HepG2 (cell line): ENCODE data around the gene MIDN. TPM values are rescaled to one million over a fixed set of nuclear protein-coding genes. Genes with fewer than 3 reads are reported as not detected.

Experiments used
- DMAP1 ChIP-seq: IDR thresholded peaks from 2 replicates; pipeline ENCODE4 v1.6.1; 2016
- FOXA1 ChIP-seq, 2 experiments: fragments of 450-650 bp in 1 of 2; sonication (generic) in 1 of 2; formaldehyde crosslinking in 1 of 2; IDR thresholded peaks; 2 replicates each; pipeline versions ENCODE4 v1.4.0 to v1.6.1; 2016 to 2020; ENCODE audit warnings: missing genetic modification reagents in 1 of 2
- HNF4A ChIP-seq: sonication (generic); formaldehyde crosslinking; IDR thresholded peaks from 2 replicates; pipeline ENCODE4 v1.4.0; 2020; ENCODE audit warnings: missing genetic modification reagents
- HNRNPH1 ChIP-seq: fragments of 200-400 bp; formaldehyde crosslinking; optimal IDR thresholded peaks from 2 replicates; pipeline ENCODE3; 2017; ENCODE audit warnings: mild to moderate bottlenecking, low read depth, low read length
- KLF11 ChIP-seq: IDR thresholded peaks from 2 replicates; pipeline ENCODE4 v1.6.1; 2016; ENCODE audit warnings: missing compliant biosample characterization
- MTF2 ChIP-seq: sonication (generic); formaldehyde crosslinking; IDR thresholded peaks from 2 replicates; pipeline ENCODE4 v1.5.0; 2020; ENCODE audit warnings: missing genetic modification reagents, borderline replicate concordance
- NFKB2 ChIP-seq: sonication (generic); formaldehyde crosslinking; IDR thresholded peaks from 2 replicates; pipeline ENCODE4 v1.4.0; 2020; ENCODE audit warnings: missing genetic modification reagents, borderline replicate concordance
- RBM39 ChIP-seq: fragments of 200-400 bp; formaldehyde crosslinking; IDR thresholded peaks from one replicate; pipeline ENCODE4 v1.6.1; 2018; ENCODE audit warnings: antibody characterized with exemption, mild to moderate bottlenecking, low read depth, low read length; ENCODE audit not compliant: poor library complexity, severe bottlenecking
- SETDB1 ChIP-seq: sonication (generic); formaldehyde crosslinking; IDR thresholded peaks from 2 replicates; pipeline ENCODE4 v1.5.1; 2020; ENCODE audit warnings: missing genetic modification reagents, mild to moderate bottlenecking, borderline replicate concordance
- TRAFD1 ChIP-seq: sonication (generic); formaldehyde crosslinking; IDR thresholded peaks from 2 replicates; pipeline ENCODE4 v1.5.1; 2020; ENCODE audit warnings: missing genetic modification reagents, mild to moderate bottlenecking, borderline replicate concordance
- YEATS2 ChIP-seq: sonication (generic); formaldehyde crosslinking; IDR thresholded peaks from 2 replicates; pipeline ENCODE4 v1.4.0; 2020; ENCODE audit warnings: missing genetic modification reagents, borderline replicate concordance
- ZBTB37 ChIP-seq: sonication (generic); formaldehyde crosslinking; IDR thresholded peaks from 2 replicates; pipeline ENCODE4 v1.4.0; 2020; ENCODE audit warnings: mild to moderate bottlenecking, missing genetic modification reagents
- ZFP36L1 ChIP-seq: sonication (generic); formaldehyde crosslinking; IDR thresholded peaks from 2 replicates; pipeline ENCODE4 v1.8.0; 2022; ENCODE audit warnings: mild to moderate bottlenecking, missing genetic modification reagents, moderate library complexity
- ZFY ChIP-seq: sonication (generic); formaldehyde crosslinking; IDR thresholded peaks from 2 replicates; pipeline ENCODE4 v1.4.0; 2020; ENCODE audit warnings: missing genetic modification reagents
- ZFYVE20 ChIP-seq: sonication (generic); formaldehyde crosslinking; IDR thresholded peaks from 2 replicates; pipeline ENCODE4 v1.8.0; 2023; ENCODE audit warnings: low read depth, mild to moderate bottlenecking, moderate library complexity, missing genetic modification reagents, borderline replicate concordance
- ZHX1 ChIP-seq: sonication (generic); formaldehyde crosslinking; IDR thresholded peaks from 2 replicates; pipeline ENCODE4 v1.8.1; 2022; ENCODE audit warnings: low read depth, mild to moderate bottlenecking, missing genetic modification reagents
- ZNF30 ChIP-seq: sonication (generic); formaldehyde crosslinking; IDR thresholded peaks from 2 replicates; pipeline ENCODE4 v1.5.0; 2020; ENCODE audit warnings: mild to moderate bottlenecking, missing genetic modification reagents
- ZNF362 ChIP-seq: sonication (generic); formaldehyde crosslinking; IDR thresholded peaks from 2 replicates; pipeline ENCODE4 v1.4.0; 2020; ENCODE audit warnings: missing genetic modification reagents, mild to moderate bottlenecking, borderline replicate concordance
- ZNF674 ChIP-seq: sonication (generic); formaldehyde crosslinking; IDR thresholded peaks from 2 replicates; pipeline ENCODE4 v1.5.0; 2020; ENCODE audit warnings: low read depth, mild to moderate bottlenecking, missing genetic modification reagents
- ZNF720 ChIP-seq: sonication (generic); formaldehyde crosslinking; IDR thresholded peaks from 2 replicates; pipeline ENCODE4 v1.4.0; 2020; ENCODE audit warnings: missing genetic modification reagents
- ZNF776 ChIP-seq: sonication (generic); formaldehyde crosslinking; IDR thresholded peaks from 2 replicates; pipeline ENCODE4 v1.4.0; 2020; ENCODE audit warnings: mild to moderate bottlenecking, missing genetic modification reagents
- ZZZ3 ChIP-seq: sonication (generic); formaldehyde crosslinking; IDR thresholded peaks from 2 replicates; pipeline ENCODE4 v1.4.0; 2020; ENCODE audit warnings: missing genetic modification reagents, mild to moderate bottlenecking, borderline replicate concordance
- polyA plus RNA-seq, 8 experiments: library from polyadenylated mRNA; depleted of rRNA in 3 of 8; stranded (reverse) in 7 of 8; unstranded in 1 of 8; fragments of >200 nt; fragmentation: Illumina TruSeq in 4 of 8; extraction: Trizol in 4 of 8; gene quantifications; 2 replicates each; pipeline versions ENCODE4 v1.2.1 to v1.2.3, GENCODE V29; 2011 to 2016; ENCODE audit warnings: low read depth in 4 of 8, missing spikeins in 1 of 8, mixed read lengths in 1 of 8; ENCODE audit not compliant: insufficient read depth in 1 of 8
- total RNA-seq, 5 experiments: library from RNA; depleted of rRNA; stranded (reverse); fragments of >200 nt; fragmentation: Illumina TruSeq; extraction: Trizol; gene quantifications; 2 replicates each; pipeline ENCODE4 v1.2.3, GENCODE V29; 2016; ENCODE audit warnings: low read depth in 1 of 5

The MIDN gene
- total and polyA plus RNA-seq, 2 of the 13 experiments (the other 11 are each of a cell fraction or from before 2014, with no cell fraction given) = 8.4 to 18.0 TPM

GRCh38 chr19:1269065-1269477, 20.7 kb downstream of the MIDN start, which contains the start of gene CIRBP (continued):
- no peak for TF ChIP-seq TRAFD1 (CRISPR knock-in tag)
- no peak; the same call in 1 of the 2 replicates for TF ChIP-seq KLF11 (CRISPR knock-in tag)
- no peak for TF ChIP-seq ZNF30 (CRISPR knock-in tag)
- no peak for TF ChIP-seq ZFYVE20 (CRISPR knock-in tag)
- no peak for TF ChIP-seq MTF2 (CRISPR knock-in tag)
- peak; percentile 47; the same call in 1 of the 2 replicates for TF ChIP-seq YEATS2 (CRISPR knock-in tag)
- peak; percentile 75 for TF ChIP-seq ZFY (CRISPR knock-in tag)
- TF ChIP-seq FOXA1 (IDR thresholded peaks at IDR 0.05) = no peak
- no peak for TF ChIP-seq FOXA1 (CRISPR knock-in tag; IDR thresholded peaks at IDR 0.05)
- TF ChIP-seq ZHX1 (CRISPR knock-in tag) = no peak
- no peak for TF ChIP-seq ZNF776 (CRISPR knock-in tag)
- TF ChIP-seq NFKB2 (CRISPR knock-in tag) = no peak
- no peak for TF ChIP-seq HNF4A (CRISPR knock-in tag)
- peak; percentile 96 for TF ChIP-seq RBM39
- no peak for TF ChIP-seq HNRNPH1
- TF ChIP-seq SETDB1 = no peak
- no peak for TF ChIP-seq DMAP1 (CRISPR knock-in tag)
- TF ChIP-seq ZNF720 (CRISPR knock-in tag) = no peak
- 0 out of 2 replicates have a peak, but pooled peaks have one; percentile 23 for TF ChIP-seq ZNF362 (CRISPR knock-in tag)
- TF ChIP-seq ZZZ3 = no peak
- 0 out of 2 replicates have a peak, but pooled peaks have one; percentile 16 for TF ChIP-seq ZNF674 (CRISPR knock-in tag)
- TF ChIP-seq ZFP36L1 (CRISPR knock-in tag) = no peak
- no peak for TF ChIP-seq ZBTB37 (CRISPR knock-in tag)
